ENCODE measurements around the gene ZBTB18.

The ZBTB18 gene

DNA sequence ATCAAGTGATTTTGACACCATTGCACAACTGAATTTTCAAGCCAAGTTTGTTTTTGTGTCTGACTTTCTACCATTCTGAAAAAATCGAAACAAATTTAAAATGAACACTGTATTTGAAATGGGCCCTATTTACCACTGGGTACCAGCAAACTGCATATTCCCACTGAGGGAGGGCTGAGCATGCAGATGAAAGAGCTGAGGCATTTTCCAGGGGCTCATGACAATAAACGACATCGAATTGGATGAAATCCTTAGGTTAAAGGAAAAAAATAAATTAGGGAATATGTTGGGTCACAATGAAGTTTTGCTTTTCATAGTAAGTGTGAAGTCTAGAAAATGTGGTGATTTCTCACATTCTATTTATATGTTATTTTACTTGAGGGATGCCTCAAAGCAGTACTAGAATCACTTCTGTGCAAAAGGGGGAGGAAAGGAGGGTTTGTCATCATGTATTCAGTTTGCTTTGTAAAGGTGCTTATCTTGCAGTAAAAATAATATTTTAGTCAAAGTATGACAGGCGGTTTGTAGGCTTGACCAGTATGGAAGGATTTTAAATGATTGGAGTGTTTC, 11.2 kb downstream of the ZBTB18 start:
- no peak for DNase-seq (ENCODE audit: low read depth)

DNA sequence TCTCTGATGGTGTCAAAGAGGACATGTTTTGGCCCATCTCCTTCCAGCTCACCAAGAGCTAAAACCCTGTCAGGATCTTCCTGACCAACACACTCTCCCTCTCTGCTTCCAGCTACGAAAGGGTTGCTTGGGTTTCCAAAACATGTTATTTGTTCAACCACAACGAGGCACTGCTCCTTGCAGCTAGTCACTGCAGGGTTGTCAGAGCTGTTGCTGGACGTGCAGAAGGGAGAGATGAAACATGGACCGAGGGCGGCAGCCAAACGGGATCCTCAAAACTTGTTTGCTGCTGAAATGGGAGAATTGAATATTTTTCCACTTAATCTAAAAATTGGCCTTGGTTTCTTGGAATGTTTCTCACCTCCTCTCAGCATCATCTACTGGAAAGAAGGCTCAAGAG, 12.4 kb downstream of the ZBTB18 start:
- DNase-seq (ENCODE audit: low read depth), result no peak

DNA sequence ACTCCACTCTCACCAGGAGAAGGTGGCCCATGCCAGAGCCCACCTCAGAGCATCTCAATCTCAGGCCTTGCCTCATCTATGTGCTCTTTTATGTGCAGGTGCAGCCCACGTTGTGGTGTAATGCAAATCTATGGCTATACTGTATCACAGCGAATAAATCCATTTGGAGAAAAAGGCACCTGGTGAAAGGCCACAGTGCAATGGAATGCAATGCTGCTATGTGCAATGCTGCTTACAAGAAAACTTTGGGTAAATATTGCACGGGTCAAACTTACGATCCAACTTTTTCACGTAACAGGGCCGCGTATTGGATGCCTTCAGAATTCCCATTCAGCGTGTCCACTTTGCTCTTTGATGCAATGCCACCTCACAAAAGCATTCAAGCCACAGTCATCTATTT, 13.5 kb downstream of the ZBTB18 start:
- no peak for DNase-seq (ENCODE audit: low read depth)

DNA sequence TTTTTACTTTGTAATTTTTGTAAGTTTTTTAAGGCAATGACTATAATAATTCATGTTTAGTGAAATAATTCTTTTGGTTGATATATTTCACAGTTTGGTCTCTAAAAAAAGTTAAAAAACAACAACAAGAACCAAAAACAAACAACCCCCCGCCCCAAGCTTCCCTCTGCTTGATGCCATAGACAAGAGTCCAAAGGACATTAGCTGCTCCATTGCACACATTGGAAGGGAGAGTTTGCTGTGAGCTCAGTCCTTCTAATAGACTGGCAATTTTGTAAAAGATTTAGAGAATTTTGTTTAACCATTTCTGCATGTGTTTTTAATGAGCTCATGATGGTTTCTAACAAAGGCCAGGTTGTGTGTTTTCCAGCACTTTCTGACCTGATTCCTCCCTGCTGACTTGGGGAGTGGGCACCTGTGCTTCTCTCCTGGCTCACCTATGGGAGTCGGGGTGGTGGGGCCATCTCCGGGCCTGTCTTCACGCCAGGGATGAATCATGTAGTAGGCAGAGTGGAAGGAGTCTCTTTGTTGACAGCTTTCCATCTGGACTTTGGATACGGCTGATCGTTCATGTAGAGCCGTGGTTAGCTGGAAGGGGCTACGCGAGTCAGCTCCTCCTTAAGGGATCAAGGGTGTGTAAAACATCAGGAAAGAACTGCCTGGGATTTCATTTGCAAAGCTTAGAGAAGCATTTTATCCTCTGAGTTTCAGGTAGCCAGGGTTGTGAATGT, 14.1 kb downstream of the ZBTB18 start:
- no peak for DNase-seq (ENCODE audit: low read depth)

DNA sequence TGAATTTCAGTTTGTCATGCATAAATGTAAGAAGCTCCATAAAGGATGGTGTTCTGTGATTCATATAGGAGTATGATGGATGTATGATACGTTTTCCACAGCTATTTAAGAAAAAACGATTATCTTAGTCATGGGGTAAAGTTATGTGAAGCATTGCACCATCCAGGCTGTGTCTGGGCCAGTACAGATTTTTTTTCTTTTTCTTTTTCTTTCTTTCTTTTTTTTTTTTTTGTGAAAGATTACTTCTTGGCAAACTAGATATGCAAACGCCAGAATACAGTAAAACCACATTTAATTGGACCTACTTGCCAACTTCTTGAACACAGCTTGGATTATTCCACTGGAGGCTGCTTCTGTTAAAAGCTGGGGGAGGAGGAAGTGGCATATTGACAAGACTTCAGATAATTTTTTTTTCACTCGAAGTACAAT, 14.9 kb downstream of the ZBTB18 start:
- peak; percentile 45 for DNase-seq (ENCODE audit: low read depth)

DNA sequence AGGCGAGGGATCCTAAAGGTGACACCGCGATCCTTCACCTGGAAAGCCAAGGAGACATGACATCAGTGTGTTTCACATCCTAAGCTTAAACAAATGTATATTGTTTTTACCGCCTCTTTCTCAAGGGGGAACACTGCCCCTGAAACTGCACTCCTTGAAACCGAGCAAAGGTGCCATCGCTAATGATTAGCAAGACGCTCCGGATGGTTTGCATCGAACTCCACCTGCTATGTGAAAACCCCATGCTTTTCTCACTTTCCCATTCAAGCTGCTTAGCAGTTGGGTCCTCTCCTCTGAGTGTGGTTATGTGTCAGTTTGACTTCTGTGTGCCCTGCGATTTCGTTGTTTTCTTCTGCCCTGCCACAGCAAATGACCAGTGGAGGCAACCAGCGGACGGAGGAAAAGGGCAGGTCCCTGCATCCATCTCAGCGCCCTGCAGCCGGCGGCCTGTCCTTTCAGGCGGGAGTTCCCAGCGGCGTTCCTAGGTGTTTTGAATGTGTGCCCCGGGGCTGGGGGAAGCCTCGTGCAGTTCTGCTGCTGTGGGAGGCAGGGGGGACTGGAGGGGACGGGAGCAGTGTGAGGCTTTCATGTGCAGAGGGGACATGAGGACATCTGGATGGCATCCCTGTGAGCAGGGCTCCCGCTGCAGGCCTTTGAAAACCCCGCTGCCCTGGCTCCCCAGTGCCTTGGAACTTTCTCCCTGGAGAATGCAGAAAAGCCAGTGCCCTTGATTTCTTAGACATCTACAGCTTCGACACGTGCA, 16.1 kb downstream of the ZBTB18 start:
- no peak for DNase-seq (ENCODE audit: low read depth)

DNA sequence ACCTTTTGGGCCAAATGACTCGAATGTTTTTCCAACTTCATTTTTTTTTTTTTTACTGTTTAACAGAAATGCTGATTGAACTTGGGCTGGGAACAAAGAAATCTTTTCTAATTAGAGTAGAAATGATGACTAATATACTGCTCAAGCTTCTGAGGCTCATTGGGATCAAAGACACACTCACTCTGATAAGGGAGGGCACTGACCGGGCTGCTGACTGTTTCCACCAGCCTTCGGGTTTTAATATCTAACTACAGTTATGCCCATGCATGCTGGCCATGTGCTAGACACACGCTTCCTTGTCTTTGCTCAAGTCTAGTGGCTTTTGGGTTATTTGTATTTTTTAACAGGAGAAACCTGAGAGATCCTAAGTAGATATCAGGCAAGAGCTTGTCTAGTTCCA, 16.8 kb downstream of the ZBTB18 start:
- peak; percentile 34 for DNase-seq (ENCODE audit: low read depth)

DNA sequence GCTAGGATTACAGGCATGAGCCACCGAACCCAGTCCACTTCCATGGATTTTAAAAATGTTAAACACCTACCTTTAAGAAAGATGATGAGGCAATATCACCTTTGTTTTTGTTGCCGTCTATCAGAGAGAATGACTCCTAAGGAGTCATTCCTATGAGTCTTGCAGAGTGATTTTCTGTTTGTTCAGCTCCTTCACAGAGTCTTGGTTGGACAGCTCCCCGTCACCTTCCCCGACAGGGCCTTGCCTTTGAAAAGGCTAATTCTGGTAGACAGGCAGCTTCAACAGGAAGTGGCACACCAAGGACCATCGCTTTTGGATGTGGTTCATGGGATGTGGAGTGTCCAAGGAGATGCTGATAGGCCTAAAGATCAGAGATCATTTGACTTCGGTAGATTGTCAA, 17.5 kb downstream of the ZBTB18 start:
- DNase-seq (ENCODE audit: low read depth), result no peak

DNA sequence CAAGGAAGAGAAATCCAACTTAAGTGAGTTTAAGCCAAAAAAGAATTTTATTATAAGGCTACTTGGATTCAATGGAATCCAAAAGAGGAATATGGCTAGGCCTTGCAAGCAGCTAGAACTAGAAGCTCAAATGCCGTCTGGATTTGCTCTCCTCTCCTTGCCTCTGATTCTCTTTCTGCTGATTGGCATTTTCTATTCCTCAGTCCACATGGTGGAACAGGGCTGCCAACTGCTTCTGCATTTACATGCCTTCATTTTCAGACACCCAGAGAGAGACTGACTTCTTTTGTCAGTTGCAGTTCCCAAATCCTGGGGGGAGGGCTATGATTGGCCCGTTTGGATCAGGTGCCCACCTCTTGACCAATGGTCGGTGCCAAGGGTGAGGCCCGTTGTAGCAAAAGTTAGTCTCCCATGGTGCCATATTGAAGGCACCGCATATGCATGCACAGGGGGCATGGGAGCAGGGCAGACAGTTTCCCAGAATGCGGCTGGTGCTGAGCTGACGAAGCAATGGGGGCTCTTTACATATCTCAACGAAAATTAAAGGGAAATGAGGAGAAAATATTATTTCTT, 18.3 kb downstream of the ZBTB18 start:
- DNase-seq (ENCODE audit: low read depth), result no peak

DNA sequence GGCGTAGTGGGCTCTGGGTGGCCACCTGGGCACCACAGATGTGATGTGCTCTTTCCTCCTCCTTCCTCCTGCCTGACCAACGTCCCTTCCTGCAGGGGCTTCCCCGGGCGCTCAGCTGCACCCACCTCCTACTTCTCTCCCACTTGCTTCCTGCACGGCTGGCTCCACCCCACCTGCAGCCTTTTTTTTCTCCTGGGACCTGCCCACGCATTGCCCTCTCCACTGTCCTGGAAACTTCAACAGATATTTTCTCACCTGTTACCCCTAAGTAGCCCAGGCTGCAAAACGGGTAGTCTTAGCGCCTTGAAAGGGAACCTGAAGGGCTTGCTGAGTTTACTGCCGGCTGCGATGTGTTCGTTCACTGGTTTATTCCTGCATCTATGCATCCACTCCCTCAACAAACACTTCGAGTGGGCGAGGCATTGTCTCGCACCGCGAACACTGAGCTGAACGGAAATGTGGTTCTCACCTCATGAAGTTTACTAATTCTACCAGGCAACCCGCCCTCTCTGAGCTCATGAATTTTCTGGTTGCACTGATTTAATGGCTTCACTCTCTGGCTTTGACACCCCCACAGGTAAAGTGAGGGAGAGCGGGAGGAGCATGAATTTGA, 23.6 kb downstream of the ZBTB18 start:
- DNase-seq (ENCODE audit: low read depth), result no peak

DNA sequence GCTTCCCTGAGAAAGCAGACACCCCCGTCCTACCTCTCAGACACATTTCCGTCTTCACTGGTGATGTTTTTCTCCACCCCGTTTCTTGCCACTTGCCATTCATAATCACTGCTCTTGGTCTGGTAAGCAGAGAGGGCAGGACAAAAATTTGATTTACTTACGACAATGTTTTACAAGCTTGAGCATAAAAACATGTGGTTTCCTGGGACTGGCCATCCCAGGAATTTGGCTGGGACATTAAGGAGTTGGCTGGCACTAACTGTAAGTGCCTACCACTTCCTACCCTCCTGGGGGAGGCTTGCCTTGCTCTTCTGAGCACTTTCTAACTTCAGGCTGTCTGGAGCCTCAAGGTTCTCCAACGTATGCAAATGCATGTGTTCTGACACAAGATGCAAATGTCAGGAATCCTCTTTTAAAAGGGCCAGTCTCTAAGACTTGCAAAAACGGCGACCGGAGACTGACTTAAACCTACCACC, 24.2 kb downstream of the ZBTB18 start:
- no peak for DNase-seq (ENCODE audit: low read depth)

DNA sequence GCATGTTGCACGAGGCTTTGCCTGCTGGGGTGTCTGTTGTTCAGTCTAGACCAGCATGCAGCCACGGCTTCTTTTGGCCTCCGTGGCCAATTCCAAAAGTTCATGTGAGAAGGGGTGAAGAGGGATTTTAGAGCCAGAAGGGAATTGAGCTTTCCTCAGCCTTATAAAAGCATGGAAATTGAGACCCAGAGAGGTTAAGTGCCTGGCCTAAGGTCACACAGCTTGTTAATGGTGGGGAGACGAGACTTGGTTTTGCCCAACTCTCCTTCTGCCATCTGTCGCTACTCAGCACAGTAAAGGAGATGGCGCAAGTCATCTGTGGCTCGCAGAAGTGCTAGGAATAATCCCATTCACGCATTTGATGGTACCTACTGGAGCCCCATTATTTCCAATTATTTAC, 25.7 kb downstream of the ZBTB18 start:
- DNase-seq (ENCODE audit: low read depth), result no peak

DNA sequence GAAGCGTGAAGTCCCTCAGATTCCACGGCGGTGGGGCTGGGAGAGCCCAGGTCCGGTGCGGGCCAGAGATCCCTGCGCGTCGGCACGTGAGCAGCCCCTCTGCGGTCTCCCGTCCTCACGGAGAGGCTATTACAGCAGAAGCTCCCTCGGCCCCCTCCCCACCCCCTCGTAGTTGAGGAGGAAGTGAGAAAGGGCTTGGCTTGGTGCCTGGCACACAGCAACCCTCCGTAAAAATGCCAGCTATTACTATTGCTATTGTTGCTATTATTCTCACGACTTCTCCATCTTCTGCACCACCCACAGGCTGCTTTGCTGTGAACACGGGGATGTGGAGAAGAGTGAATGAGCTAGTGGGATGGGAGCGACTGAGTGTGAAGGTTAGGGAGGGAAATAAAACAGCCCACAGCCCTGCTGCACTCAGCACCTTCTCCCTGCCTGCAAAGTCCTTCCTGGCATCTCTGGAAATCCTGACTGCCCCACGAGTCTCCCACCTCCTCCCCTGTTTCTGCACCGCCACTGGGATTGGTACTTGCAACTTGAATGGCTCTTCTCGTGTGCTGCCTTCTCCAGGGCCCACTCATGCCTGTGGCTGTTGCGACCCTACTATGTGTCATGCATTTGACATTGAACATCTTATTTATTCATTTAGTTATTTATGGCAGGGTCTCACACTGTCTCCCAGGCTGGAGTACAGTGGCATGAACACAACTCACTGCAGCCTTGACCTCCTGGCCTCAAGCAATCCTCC, 26.6 kb downstream of the ZBTB18 start:
- DNase-seq (ENCODE audit: low read depth), result no peak

DNA sequence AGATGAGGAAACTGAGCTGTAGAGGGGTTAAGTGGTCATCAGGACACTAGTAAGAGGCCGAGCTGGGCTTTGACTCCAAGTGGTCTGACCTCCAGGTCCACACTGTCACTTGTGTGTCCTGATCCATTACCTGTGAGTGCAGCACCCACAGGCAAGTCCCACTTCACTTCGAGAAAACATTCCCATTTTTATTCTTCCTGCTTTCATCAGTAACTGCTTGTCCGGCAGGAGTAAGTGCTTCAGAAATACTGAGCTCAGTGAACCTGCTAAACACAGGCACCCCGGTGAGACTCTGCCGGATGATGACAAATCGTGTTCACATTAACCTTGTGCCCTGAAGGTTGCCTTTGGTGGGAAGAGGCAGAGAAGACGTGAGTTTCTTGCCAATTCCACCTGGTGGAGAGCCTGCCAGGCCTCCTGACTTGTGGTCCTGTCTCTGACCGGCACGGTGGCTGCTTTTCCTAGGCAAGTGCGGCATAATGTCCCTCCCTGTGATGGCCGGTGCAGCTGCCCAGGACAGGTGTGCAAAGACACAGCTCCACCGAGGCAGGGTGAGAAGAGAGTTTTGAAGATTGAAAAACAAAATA, 29.4 kb downstream of the ZBTB18 start:
- DNase-seq (ENCODE audit: low read depth), result no peak

DNA sequence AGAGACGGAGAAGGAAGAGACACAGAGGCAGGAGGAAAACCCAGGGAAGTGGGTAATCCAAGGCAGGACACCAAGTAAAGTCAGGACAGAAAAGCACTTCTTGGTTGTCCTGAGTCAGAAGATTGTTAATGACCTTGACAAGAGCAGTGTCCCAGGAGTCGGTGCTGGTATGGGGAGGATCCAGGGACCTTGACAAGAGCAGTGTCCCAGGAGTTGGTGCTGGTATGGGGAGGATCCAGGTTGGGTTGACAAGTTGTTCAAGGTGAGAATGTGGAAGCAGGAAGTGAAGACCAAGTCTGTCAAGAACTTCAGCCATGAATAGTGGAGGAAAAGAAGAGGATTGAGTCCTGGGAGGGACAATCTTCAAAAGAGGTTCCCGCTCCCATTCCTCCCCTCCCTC, 31.9 kb downstream of the ZBTB18 start:
- DNase-seq (ENCODE audit: low read depth), result no peak

DNA sequence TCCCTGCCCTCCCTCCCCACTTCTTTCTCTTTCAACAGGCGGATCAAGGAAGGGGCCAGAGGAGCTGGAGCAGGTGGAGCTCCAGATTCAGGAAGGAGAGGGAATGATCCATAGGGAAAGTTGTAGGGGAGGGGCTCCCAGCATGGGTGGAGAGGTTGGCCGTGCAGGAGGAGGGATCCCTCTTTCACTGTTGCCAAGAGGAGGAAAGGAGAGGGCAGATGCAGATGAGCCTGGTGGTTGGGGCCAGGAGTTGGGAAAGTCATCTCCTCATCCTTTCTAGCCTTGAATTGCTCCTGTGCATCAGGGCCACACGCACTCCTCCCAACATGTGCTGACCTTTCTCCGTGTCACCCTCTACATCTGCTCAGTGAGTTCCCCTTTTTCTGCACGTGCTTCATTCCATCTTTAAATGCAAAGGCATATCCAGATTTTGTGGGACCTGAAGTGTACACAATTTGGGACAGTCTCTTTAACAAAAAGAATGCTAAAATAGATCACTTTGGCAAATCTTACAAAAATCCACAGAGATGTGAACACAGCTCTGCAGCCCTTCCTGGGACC, 32.4 kb downstream of the ZBTB18 start:
- DNase-seq (ENCODE audit: low read depth), result no peak

DNA sequence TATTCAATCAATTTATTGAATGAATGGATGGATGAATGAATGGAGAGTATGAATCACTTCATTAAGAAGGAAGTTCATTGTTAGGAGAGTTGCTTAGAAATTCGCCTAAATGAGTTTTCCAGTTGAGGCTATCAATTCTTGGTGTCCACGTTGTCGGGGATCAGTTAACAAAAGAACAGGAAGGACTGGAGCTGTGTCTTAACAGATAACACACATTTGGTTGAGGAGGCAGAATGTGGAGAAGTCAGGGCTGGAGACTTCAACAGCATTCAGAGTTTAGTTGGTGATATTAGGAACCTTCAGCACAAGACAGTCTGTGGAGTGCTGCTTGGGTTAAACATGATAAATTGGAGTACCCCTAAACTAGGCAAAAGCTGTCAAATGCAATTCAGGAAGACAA, 33.7 kb downstream of the ZBTB18 start:
- DNase-seq (ENCODE audit: low read depth), result no peak

DNA sequence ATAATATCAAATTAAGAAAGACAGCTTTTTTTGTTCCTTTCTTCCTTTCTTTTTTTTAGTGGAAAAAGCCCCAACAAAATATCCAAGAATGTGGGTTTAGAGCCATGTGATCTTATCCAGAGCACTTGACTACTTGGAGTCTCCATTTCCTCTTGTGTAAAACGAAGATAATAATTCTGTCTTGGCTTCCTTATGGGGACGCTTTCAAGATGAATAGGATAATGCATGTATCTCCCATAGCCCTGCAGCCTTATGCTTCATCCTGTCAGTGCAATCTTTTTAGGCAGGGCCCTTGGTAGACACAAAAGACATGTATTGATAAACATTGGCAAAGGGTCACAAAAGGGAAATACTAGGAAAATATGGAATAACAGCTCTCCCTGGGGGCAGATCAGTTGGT, 34.8 kb downstream of the ZBTB18 start:
- no peak for DNase-seq (ENCODE audit: low read depth)

DNA sequence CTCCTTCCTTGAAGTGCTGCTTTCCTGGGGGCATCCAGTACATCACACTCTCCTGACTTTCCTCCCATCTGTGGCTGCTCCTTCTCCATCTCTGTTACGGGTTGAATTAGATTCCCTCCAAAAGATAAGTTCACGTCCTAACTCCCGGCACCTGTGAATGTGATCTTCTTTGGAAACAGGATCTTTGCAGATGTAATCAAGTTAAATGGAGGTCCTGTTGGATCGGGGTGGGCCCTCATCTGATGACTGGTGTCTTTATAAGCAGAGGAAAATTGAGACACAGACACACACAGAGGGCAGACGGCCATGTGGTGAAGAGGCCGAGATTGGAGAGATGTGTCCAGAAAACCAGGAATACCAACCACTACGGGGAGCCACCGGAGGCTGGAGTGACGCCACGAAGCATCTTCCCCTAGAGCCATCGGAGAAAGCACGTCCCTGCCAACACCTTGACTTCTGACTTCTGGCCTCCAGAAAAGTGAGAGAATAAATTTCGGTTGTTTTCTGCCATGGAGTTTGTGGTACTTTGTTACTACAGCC, 36.0 kb downstream of the ZBTB18 start:
- DNase-seq (ENCODE audit: low read depth), result no peak

DNA sequence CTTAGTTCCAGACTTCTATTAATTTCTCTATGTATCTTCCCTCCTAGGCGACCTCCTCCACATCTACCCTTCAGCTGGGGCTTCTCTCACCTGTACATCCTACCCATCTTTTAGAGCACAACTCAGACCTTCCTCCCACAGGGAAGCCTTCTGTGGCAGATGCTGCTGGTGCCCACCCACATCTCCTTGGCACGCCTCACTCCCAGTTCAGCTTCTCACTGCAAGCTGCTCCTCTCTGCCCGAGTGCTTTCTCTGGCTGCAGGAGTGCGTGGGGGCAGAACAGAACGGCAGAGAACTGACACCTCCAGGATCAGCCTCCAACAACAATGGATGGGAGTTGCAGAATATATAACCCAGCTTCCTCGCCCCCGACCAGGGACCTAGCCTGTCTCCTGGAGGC, 36.5 kb downstream of the ZBTB18 start:
- no peak for DNase-seq (ENCODE audit: low read depth)

DNA sequence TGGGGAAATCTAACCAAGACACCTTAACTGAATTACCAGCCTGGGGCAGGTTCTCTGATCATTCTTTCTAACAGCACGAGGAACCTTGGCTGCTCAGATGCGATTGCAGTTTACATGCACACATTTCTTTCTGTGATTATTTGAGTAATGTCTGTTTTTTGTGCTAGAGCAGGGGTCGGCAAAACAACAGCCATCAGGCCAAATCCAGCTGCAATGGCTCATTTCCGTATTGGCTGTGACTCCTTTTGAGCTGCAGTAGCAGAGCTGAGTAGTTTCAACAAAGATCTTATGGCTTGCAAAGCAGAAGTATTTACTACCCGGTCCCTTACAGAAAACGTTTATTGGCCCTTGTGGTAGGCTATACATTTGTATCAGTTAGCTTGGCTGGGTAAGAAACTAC, 37.1 kb downstream of the ZBTB18 start:
- DNase-seq (ENCODE audit: low read depth), result no peak

All from HS-5 (cell line).